Panc1 (cell line): ENCODE measurements around the gene SMAD5. TPM values are rescaled to one million over a fixed set of nuclear protein-coding genes. Genes with fewer than 3 reads are reported as not detected.

Source experiments
- ATAC-seq: fragments of 200-7000 bp; cut with Tn5 transposase; 2 replicates; pipeline ENCODE4 v1.9.1; 2020; ENCODE audit warnings: mild to moderate bottlenecking, moderate library complexity
- BruUV-seq: library from RNA; stranded (reverse); fragments of 400-500 nt; replicated peaks from 2 replicates; lab custom pipeline; 2021; lab: Mats Ljungman, UMichigan
- CTCF ChIA-PET: fragments of 300-600 bp; sonication (Branson Sonifier 250); formaldehyde crosslinking; loops from one replicate; lab custom pipeline; 2022; ENCODE audit warnings: antibody characterized with exemption; lab: Charles Lee
- POLR2A ChIA-PET: fragments of 300-600 bp; sonication (Branson Sonifier 250); formaldehyde crosslinking; loops from one replicate; lab custom pipeline; 2022; ENCODE audit warnings: antibody characterized with exemption; lab: Charles Lee
- DNase-seq: peaks from one replicate; pipeline ENCODE4 v3.0.0-alpha.2; 2010; ENCODE audit warnings: low read depth, low spot score
- H3K27ac ChIP-seq: 2 replicates; pipeline ENCODE4 v1.5.1; 2011; ENCODE audit warnings: mild to moderate bottlenecking, low read length, inconsistent platforms
- H3K27me3 ChIP-seq: fragments of 200-500 bp; sonication (Bioruptor generic); 2 replicates; pipeline ENCODE4 v1.6.0; 2014; ENCODE audit warnings: low read length, inconsistent platforms; ENCODE audit not compliant: control insufficient read depth, insufficient read depth
- H3K36me3 ChIP-seq: fragments of 200-500 bp; sonication (Bioruptor generic); 2 replicates; pipeline ENCODE4 v1.5.1; 2014; ENCODE audit warnings: inconsistent platforms, mild to moderate bottlenecking, low read length, moderate library complexity; ENCODE audit not compliant: control insufficient read depth, insufficient read depth
- H3K4me1 ChIP-seq: 2 replicates; pipeline ENCODE4 v1.5.1; 2011; ENCODE audit warnings: inconsistent platforms, mild to moderate bottlenecking, low read length, moderate library complexity; ENCODE audit not compliant: control insufficient read depth, insufficient read depth
- H3K4me3 ChIP-seq, 2 experiments: 2 replicates each; pipeline ENCODE4 v1.5.1; 2011 to 2012; ENCODE audit warnings: low read depth in 2 of 2, low read length in 2 of 2, mild to moderate bottlenecking in 2 of 2, inconsistent platforms in 1 of 2, moderate library complexity in 1 of 2
- H3K9me3 ChIP-seq: fragments of 200-500 bp; sonication (Bioruptor generic); 2 replicates; pipeline ENCODE4 v1.5.1; 2014; ENCODE audit warnings: low read depth, mild to moderate bottlenecking, inconsistent platforms, low read length, moderate library complexity; ENCODE audit not compliant: control insufficient read depth, insufficient read depth
- CTCF ChIP-seq: fragments of 450-650 bp; IDR thresholded peaks from 2 replicates; pipeline ENCODE4 v1.5.1; 2017; ENCODE audit warnings: mild to moderate bottlenecking
- POLR2AphosphoS5 ChIP-seq: IDR thresholded peaks from 2 replicates; pipeline ENCODE4 v1.6.1; 2012; ENCODE audit warnings: mild to moderate bottlenecking, low read depth, low read length, moderate library complexity
- REST ChIP-seq, 2 experiments: IDR thresholded peaks; 2 replicates each; pipeline ENCODE4 v1.6.1; 2011 to 2012; ENCODE audit warnings: low read depth in 2 of 2, control low read depth in 1 of 2, low read length in 1 of 2, mild to moderate bottlenecking in 1 of 2, moderate library complexity in 1 of 2; ENCODE audit not compliant: insufficient read depth in 1 of 2
- SIN3A ChIP-seq: IDR thresholded peaks from 2 replicates; pipeline ENCODE4 v1.6.1; 2012; ENCODE audit warnings: low read depth, mild to moderate bottlenecking, low read length, moderate library complexity, borderline replicate concordance; ENCODE audit not compliant: insufficient read depth
- TCF7L2 ChIP-seq: IDR thresholded peaks from 2 replicates; pipeline ENCODE4 v1.6.1; 2011; ENCODE audit warnings: mild to moderate bottlenecking, low read depth, low read length, inconsistent platforms
- in situ Hi-C: cut with HindIII; loops from 2 replicates; pipeline ENCODE4 v1.10.0; 2016; ENCODE audit warnings: low sequenced_read_pairs, low pct_unique_long_range_greater_than_20kb
- intact Hi-C: fragments of 100-400 bp; cut with micrococcal nuclease; formaldehyde crosslinking; loops from one replicate; pipeline ENCODE4 v1.10.0; 2022; ENCODE audit not compliant: unreplicated experiment
- total RNA-seq: library from RNA; stranded (reverse); gene quantifications from one replicate; pipeline ENCODE4 v1.2.1, GENCODE V29; 2021; ENCODE audit not compliant: unreplicated experiment

SMAD5 gene
- total RNA-seq, 1 experiment from 2014 or later: 61.5 TPM

GRCh38 chr5:136143312-136143711 is 10.7 kb downstream of the SMAD5 start:
- POLR2A ChIA-PET: no interaction called here
- peaks cover 18% of the 10 kb centered on the region for H3K4me1 ChIP-seq
- no peak overlapping the region for H3K27ac ChIP-seq
- H3K9me3 ChIP-seq: no peaks in the 10 kb centered on the region
- BruUV-seq: no TSS peak
- CTCF ChIA-PET: no interaction called here
- H3K27me3 ChIP-seq: no peaks in the 10 kb centered on the region
- H3K4me3 ChIP-seq: no peak overlapping the region
- peaks cover 2% of the 10 kb centered on the region; the same call in 1 of the 2 replicates for H3K36me3 ChIP-seq
- DNase-seq (no peak), ATAC-seq (no peak)
- intact Hi-C loops (no loop called here), in situ Hi-C loops (no loop called here)
- TF ChIP-seq TCF7L2 (no peak), POLR2AphosphoS5 (no peak), CTCF (no peak), SIN3A (no peak), REST (IDR thresholded peaks at IDR 0.05; ENCODE audit: insufficient read depth in 1 of 2, low read depth in 2 of 2, low read length in 1 of 2) (no peak)

GRCh38 chr5:136143763-136144162 is 11.1 kb downstream of the SMAD5 start:
- in situ Hi-C loops (no loop called here), intact Hi-C loops (no loop called here)
- Histone ChIP-seq H3K36me3 (peaks cover 2% of the 10 kb centered on the region; the same call in 1 of the 2 replicates), H3K27me3 (no peaks in the 10 kb centered on the region), H3K27ac (no peak overlapping the region), H3K4me1 (peaks cover 20% of the 10 kb centered on the region), H3K9me3 (no peaks in the 10 kb centered on the region), H3K4me3 (no peak overlapping the region)
- ChIA-PET POLR2A (no interaction called here), CTCF (no interaction called here)
- TF ChIP-seq SIN3A: no peak
- no peak for TF ChIP-seq TCF7L2
- TF ChIP-seq CTCF: no peak
- TF ChIP-seq REST (IDR thresholded peaks at IDR 0.05; ENCODE audit: insufficient read depth in 1 of 2, low read depth in 2 of 2, low read length in 1 of 2): no peak
- no peak for TF ChIP-seq POLR2AphosphoS5
- BruUV-seq: no TSS peak
- no peak for DNase-seq
- no peak for ATAC-seq
